EH (cell line): Measurements from ENCODE around the gene CHCHD6.

Experiments
- DNase-seq: peaks from one replicate; pipeline ENCODE4 v3.0.0-alpha.2; 2015; ENCODE audit warnings: low read depth

The CHCHD6 gene

DNA sequence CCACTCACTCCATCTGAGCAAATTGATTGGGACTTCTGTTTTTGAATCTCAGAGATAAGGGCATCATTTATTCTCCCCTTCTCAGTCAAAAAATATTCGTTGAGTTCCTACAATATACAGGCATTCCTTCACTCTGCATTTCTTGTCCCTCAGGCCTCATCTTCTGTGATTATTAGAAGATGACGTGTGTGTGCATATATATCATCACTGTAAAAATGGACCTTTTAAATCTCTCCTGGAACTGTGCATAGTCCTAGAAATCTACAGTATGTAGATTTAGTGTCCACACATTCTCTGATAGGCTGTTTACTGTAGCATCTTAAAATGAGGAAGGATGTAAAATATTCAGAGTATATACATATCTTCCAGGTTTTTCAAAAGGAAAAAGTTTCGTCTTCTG lies 235.7 kb downstream of the CHCHD6 start:
- DNase-seq = no peak

DNA sequence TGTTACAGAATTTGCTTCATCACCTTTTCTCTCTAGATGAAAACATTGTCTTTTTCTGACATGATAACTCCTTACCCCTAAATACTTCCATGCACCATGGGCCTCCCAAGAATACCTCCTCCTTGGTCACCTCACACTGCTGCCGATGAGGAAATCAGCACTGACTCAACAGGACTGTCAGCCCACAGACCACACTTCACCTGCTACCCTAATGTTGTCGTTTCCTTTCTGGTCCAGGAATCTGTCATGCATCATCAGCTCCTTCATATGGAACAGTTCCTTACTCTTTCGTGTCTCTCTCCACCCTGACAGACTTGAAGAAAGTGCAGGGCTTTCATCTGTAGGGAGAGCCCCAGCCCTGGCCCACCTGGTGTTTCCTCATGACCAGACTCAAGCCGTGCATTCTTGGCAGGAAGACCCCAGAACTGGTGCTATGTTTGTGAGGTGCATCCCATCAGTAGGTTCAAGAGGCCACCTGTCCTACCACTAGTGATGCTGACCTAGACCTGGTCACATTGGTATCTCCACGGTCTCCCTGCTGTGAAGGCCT lies 237.8 kb downstream of the CHCHD6 start:
- DNase-seq = no peak

DNA sequence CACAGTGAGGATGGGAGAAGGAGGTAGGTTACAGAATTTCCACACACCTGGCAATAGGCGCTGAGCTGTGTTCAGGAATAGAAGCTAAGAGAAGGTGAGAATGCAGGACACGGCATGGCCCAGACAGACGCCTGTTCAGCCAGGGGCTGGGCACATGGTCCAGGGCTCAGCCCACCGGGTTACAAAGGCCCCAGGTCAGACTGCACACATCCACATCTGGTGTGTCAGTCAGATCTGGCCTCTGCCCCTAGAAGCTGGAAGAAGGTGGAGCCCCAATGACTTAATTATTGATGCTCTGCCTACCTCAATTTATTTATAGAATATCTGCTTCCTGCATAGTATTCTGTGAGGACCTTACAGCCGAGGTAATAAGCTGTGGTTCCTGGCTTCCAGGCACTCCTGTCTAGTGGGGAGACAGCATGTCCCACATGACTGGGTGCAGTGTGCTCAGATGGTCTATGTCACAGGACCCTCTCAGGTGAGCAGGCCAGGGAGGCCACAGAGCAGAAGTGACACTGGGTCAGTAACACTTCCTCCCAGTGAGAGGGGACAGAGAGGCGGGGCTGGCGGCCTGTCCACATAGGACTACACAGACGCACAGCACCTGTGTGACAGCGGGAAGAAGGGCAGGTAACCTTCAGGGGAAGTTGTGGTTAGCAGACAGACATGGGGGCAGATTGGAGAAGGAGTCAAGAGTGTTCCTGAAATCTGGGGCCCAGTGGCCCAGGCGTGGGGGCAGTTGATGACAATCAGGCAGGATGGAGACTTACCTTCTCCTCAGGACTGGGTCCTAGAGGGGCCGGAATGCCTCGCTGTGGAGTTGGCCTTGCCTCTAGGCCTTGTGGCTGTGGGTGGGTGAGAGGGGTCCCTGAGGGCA lies 240.3 kb downstream of the CHCHD6 start:
- DNase-seq = no peak

DNA sequence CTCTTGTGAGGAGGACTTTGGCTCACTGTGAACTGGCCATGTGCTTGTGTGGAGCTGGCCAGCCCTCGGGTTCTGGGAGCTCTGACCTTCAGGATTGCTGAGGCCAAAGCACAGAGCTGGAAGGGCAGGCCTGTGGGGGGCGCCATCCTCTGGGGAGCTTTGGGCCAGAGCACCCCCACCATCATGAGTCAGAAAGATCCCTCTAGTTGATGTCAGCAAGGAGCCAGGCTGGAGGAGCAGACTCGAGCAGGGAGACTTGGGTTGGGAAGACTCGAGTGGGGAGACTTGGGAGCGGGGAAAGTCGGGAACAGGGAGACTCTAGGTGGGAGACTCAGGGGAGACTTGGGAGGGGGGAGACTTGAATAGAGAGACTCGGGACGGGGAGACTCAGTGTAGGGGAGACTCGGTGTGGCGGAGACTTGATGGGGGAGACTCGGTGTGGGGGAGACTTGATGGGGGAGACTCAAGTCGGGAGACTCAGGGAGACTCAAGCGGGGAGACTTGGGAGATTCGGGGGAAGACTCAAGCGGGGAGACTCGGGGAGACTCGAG lies 241.2 kb downstream of the CHCHD6 start:
- no peak for DNase-seq

GRCh38 chr3:126945891-126946290 lies 241.9 kb downstream of the CHCHD6 start:
- no peak for DNase-seq

DNA sequence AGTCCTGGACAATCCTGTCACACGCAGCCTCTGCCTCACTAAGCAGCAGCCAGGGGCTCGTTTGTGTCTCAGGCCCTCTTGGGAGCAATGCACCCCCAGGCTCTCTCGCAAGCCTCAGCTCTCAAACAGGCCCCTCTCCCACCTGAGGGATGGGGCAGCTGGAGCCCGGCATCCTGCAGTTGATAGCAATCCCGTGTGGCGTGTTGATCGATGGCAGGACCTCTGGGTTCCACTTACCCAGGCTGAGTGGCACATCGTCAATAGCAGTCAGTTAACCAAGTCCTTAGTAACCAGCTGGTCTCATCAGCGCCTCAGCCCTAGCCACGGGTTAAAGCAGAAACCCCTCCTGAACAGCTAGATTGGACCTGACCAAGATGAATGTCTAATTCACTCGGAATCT lies 242.4 kb downstream of the CHCHD6 start:
- no peak for DNase-seq

DNA sequence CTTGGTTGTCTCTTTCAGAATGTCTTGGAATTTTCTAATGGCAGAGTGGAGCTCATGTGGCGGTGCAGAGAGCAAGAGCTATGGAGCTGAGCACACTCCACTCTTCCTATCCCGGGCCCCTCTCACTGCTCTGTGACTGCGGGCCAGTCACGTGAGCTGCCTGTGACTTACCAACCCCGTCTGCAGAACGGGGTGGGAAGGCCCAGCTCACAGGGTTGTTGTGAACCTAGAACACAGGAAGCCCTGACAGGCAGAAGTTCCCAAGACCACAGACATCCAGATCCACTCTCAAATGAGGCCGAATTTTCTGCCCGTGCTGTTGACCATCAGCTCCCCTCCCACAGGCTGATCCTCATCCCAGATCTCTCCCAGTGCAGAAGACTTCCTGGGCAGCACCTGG lies 243.4 kb downstream of the CHCHD6 start:
- DNase-seq = no peak

DNA sequence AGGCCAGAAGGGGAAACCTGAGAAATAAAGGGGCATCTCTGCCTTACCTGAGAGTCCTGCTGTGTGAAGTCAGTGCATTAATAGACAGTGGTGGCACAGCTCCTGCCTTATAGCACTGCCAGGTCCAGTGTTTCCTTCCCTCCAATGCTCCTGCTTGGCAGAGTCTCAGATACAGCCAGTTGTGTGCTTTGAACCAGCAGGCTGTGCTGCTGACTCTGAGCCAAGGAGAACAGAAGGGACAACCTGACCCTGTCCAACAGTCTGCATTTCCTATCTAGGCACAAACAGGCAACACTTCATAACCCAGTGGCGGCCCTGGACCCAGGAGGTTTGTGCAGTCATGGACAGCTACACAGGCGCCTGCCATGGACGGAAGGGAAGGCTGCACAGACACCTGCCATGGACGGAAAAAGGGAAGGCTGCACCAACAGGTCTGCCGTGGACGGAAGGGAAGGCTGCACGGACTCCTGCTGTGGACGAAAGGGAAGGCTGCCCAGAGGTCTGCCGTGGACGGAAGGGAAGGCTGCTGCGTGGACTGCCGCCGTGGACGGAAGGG lies 245.0 kb downstream of the CHCHD6 start:
- DNase-seq = no peak

GRCh38 chr3:126951561-126951960 lies 247.5 kb downstream of the CHCHD6 start:
- no peak for DNase-seq

DNA sequence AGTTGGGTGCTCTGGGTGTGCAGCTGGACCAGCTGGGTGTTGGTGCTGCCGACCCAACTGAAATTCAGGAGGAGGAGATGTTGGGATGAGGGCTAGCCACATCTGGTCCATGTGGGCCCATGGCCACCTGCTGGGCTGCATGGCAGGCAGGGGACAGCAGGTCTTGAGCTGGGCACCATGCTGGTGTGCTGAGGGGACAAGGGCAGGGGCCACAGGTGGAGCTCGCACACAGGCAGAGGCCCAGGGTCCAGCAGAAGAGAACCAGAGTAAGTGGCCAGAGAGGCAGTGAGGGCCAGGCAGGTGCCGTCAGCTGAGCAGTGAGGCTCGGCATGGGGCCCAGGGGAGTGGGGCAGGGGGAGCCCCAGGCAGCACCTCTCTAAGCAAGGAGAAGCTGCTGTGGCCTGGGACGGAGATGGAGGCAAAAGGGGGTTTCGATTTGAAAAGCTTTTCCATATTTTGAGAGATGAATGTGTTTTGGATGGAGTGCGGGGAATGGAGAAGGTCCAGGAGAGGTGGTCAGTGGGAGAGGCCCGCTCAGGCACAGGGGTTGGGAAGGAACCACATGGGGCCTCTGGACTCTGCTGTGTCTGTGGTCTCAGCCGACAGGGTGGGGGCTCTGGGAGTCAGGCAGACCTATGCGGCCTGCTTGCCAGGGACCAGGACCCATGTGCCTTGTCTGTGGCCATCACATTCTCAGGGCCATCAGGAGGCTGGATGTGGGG lies 248.4 kb downstream of the CHCHD6 start:
- no peak for DNase-seq

- DNase-seq = no peak
Observed at GRCh38 chr3:126952983-126953660, 249.1 kb downstream of the CHCHD6 start.

- no peak for DNase-seq
Observed at GRCh38 chr3:126954141-126954842, 250.3 kb downstream of the CHCHD6 start.

GRCh38 chr3:126955004-126955790 lies 251.2 kb downstream of the CHCHD6 start:
- DNase-seq = no peak

GRCh38 chr3:126956361-126956760 lies 252.3 kb downstream of the CHCHD6 start:
- DNase-seq = no peak

DNA sequence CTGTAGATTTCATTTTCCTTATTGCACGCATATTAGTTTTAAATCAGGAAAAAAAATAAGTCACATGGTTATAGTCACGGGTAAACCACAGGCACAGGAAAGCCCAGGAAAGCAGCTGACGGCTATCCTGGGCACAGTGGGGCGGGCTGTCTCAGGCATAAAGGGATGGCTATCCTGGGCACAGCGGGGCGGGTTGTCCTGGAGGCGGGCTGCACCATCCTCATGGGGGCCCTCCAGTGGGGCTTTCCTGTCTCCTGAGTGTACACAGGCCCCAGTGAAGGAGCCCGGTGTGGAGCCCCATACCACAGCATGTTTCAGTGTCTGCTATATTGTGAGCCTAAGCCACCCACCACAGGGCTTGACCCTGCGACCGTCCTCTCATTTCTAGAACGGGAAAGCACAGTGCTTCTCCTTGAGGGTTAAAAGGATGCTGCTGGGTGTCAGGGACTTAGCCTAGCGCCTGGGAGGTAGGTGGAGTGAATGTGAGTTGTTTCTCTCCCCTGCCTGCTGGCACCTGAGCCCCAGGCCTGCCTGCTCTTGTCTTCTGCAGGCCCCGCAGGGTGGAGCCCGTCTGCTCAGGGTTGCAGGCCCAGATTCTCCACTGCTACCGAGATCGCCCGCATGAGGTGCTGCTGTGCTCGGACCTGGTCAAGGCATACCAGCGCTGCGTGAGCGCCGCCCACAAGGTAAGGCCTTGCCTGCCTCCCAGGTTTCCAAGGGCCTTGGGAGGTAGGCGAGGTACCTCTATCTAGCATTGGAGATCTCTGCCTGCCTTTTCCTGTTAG lies 253.0 kb downstream of the CHCHD6 start:
- DNase-seq = no peak

- no peak for DNase-seq
Observed at GRCh38 chr3:126957776-126958637, 254.0 kb downstream of the CHCHD6 start.

GRCh38 chr3:126958638-126959085 lies 254.6 kb downstream of the CHCHD6 start:
- DNase-seq = no peak

GRCh38 chr3:126959136-126959920 lies 255.3 kb downstream of the CHCHD6 start:
- DNase-seq = no peak
